Effector CD8-positive, alpha-beta T cell (primary cell): ENCODE results near the gene SH3BP5L.

Source experiments
- DNase-seq: peaks from one replicate; lab custom pipeline; 2025; lab: John Stamatoyannopoulos, UW

Gene SH3BP5L

DNA sequence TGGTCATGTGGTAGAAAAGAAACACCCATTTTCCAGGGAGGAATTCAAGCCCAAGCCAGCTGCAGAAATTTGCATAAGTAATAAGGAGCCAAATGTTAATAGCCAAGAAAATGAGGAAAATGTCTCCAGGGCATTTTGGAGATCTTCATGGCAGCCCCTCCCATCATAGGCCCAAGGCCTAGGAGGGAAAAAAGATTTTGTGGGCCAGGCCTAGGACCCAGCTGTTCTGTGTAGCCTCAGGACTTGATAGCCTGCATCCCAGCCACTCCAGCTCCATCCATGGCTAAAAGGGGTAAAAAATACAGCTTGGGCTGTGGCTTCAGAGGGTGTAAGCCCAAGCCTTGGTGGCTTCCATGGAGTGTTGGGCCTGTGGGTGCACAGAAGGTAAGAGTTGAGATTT, 48.7 kb downstream of the SH3BP5L start:
- DNase-seq, result no peak

DNA sequence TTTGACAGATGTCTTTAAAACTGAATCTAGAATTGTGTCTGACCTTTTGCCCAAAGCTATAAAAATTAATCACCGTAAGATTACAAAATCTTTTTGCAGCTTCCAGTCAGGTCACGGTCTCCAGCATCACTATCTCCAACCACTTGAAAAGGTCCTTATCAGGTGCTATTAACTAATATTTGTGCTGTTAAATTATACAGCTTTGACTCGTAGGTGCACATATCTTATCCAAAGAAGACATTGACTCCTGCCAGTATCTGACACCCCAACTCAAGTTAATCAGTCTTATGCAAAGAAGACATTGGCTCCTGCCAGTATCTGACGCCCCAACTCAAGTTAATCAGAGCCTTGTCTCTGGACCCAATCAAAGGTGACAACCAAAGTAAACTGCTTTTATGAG, 50.3 kb downstream of the SH3BP5L start:
- no peak for DNase-seq
